GM19438 (cell line): Measurements from ENCODE around the gene NBEAL2.
"Not testable (repeated sequence)": the region's sequence is repeated elsewhere in the genome, so short reads cannot be mapped to it uniquely, and the experiment has no call there.

Source experiments
- ATAC-seq: cut with Tn5 transposase; IDR thresholded peaks from one replicate; pipeline ENCODE4 v1.9.1; 2021; ENCODE audit warnings: low read depth; ENCODE audit not compliant: unreplicated experiment

The NBEAL2 gene

GRCh38 chr3:47008234-47008796 is 28.8 kb downstream of the NBEAL2 start:
- ATAC-seq, result no peak

GRCh38 chr3:47008851-47009224 is 29.4 kb downstream of the NBEAL2 start:
- ATAC-seq, result no peak

GRCh38 chr3:47009225-47010110 is 30.0 kb downstream of the NBEAL2 start:
- ATAC-seq, result peak; percentile 90

- ATAC-seq, result no peak
Observed at GRCh38 chr3:47010111-47010712, 30.7 kb downstream of the NBEAL2 start.

- ATAC-seq, result no peak
Observed at GRCh38 chr3:47010910-47011309, 31.4 kb downstream of the NBEAL2 start.

GRCh38 chr3:47011371-47011770 is 31.9 kb downstream of the NBEAL2 start:
- ATAC-seq, result no peak

GRCh38 chr3:47012342-47013230 is 33.1 kb downstream of the NBEAL2 start:
- no peak for ATAC-seq

GRCh38 chr3:47013231-47013630 is 33.8 kb downstream of the NBEAL2 start:
- ATAC-seq, result no peak

- no peak for ATAC-seq
Observed at GRCh38 chr3:47014036-47014435, 34.6 kb downstream of the NBEAL2 start.

- ATAC-seq, result no peak
Observed at GRCh38 chr3:47015151-47015550, 35.7 kb downstream of the NBEAL2 start.

- no peak for ATAC-seq
Observed at GRCh38 chr3:47016086-47016933, 36.8 kb downstream of the NBEAL2 start.

GRCh38 chr3:47016934-47017435 is 37.5 kb downstream of the NBEAL2 start:
- no peak for ATAC-seq

- no peak for ATAC-seq
Observed at GRCh38 chr3:47017504-47018268, 38.2 kb downstream of the NBEAL2 start.

- ATAC-seq, result no peak
Observed at GRCh38 chr3:47018269-47018611, 38.8 kb downstream of the NBEAL2 start.

- no peak for ATAC-seq
Observed at GRCh38 chr3:47019201-47019600, 39.7 kb downstream of the NBEAL2 start.

- no peak for ATAC-seq
Observed at GRCh38 chr3:47020311-47020710, 40.8 kb downstream of the NBEAL2 start.

- no peak for ATAC-seq
Observed at GRCh38 chr3:47022641-47023071, 43.2 kb downstream of the NBEAL2 start.

- no peak for ATAC-seq
Observed at GRCh38 chr3:47024932-47025331, 45.5 kb downstream of the NBEAL2 start.

- not testable (repeated sequence) for ATAC-seq
Observed at GRCh38 chr3:47026432-47026831, 47.0 kb downstream of the NBEAL2 start.
